GM12873 (cell line): ENCODE results near the gene KIAA1671.

Experiments used
- TF ChIP-seq, protein P1 (sequence below): IDR thresholded peaks from 2 replicates; pipeline ENCODE4 v1.5.1; 2012; ENCODE audit warnings: low read depth, mild to moderate bottlenecking, moderate library complexity, low read length, control low read depth; ENCODE audit not compliant: insufficient read depth; ENCODE audit errors: missing control alignments

Gene KIAA1671

DNA sequence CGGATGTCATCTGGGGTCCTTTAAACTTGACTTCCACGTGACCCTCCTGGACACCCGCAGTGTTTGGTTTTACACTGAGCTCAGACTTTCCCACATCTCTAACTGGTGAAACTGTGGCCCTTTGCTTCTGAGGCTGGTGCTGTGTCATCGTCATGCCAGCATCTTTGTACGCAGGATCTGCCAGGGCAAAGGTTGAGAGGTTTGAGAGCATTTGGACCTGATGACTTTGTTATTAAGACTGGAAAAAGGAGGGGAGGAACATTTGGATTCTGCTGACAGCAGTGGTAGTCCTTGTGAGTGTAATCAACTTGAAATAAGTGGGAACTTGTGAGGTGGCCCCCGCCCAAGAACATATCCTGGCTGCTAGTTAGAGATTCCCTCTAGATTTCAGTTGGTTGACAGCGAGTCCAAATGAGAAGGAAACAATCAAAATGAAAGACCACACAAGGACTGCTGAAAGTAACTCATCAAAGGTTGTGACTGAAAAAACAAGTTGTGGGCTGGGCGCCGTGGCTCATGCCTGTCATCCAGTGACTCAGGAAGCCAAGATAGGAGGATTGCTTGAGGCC is 102.5 kb downstream of the KIAA1671 start:
- TF ChIP-seq, protein P1, sequence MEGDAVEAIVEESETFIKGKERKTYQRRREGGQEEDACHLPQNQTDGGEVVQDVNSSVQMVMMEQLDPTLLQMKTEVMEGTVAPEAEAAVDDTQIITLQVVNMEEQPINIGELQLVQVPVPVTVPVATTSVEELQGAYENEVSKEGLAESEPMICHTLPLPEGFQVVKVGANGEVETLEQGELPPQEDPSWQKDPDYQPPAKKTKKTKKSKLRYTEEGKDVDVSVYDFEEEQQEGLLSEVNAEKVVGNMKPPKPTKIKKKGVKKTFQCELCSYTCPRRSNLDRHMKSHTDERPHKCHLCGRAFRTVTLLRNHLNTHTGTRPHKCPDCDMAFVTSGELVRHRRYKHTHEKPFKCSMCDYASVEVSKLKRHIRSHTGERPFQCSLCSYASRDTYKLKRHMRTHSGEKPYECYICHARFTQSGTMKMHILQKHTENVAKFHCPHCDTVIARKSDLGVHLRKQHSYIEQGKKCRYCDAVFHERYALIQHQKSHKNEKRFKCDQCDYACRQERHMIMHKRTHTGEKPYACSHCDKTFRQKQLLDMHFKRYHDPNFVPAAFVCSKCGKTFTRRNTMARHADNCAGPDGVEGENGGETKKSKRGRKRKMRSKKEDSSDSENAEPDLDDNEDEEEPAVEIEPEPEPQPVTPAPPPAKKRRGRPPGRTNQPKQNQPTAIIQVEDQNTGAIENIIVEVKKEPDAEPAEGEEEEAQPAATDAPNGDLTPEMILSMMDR: no peak

DNA sequence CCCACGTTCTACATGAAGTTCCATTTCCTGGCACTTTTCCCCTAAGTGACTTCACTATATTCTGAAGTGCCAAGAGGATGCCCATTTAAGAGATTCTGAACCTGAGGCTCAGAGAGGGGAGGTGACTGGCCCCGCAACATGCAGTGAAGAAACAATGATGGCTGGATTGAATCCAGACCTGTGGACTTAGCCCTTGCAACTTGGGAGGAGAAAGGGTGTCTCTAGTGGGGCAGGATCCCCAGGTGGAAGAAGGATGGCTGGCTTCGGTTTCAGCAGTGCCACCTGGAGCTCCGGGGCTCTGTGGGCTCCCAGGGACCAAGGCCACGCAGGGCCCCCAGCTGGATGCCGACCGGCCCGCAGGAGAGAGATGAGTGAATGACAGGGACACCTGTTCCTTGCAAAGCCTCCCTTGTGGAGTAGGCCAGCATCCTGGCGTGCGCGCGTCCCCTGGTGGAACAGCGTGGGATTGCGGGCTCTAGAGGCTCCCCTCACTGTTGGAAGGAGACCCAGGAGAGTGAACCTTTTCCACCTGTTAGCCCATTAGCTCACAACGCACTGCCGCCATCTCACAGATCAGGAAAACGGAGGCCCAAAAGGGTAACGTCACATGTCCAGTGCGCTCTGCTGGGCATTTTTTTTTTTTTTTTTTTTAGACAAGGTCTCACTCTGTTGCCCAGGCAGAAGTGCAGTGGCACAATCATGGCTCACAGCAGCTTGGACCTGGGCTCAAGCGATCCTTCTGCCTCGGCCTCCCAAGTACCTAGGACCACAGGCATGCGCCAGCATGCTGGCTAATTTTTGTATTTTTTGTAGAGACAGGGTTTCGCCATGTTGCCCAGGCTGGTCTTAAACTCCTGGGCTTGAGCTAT is 104.7 kb downstream of the KIAA1671 start:
- TF ChIP-seq, protein P1: peak; percentile 98

DNA sequence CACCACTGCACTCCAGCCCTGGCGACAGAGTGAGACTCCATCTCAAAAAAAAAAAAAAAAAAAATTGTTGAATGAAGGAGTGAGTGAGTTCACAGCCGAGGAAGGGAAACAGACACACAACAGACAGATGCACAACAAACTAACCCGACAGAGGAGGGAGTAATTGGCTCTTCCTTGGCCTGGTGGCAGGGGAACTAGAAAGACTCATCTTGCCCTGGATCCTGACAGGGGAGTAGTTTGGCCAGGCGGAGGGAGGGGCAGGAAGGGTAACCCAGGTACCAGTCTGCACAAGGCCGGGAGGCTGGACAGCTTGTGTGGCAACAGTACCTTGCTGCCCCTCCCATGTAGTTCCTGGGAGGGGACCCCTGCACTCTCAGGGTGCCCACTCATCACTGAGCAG is 106.9 kb downstream of the KIAA1671 start:
- TF ChIP-seq, protein P1: no peak

DNA sequence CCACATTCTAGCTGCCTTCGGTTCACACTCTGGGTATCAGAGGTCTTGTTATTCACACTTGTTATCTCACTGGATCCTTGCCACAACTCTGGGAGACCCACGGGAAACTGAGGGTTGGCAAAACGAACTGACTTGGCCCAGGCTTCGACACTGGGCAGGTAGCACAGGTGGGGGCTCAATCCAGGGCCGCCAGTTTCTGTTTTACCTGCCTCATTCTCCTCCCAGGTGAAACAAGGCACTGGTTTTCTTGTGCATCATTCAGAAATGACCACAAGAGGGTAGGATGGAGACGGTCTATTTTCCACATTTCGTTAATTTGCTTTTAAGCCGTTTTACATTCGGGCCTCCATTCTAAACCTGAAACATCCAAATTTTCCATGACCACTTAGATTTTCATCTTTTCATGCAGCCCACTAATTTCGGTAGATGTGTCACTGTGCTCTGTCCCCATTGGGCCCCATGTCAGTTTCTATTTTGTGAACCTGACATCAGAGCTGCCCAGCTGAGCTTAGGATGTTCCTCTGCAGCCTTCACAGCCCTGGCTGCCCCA is 108.1 kb downstream of the KIAA1671 start:
- TF ChIP-seq, protein P1: peak; percentile 48

DNA sequence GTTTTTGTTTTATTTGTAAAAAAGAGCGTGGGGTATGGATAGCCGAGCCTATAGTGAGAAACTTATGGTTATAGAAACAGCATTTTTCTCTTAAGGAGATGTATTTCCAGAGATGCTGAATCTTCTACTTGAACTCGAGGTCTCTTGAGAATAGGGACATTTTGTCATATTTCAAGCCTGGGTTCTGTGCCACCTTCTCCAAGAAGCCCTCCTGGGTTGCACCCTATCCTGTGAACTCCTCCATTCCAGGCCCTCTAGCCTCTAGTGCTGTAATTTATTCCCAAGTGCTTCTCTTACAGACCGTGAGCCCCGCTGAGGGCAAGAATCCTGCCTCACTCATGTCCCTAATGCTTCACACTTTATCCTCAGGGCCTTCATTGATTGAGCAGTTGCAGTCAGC is 108.6 kb downstream of the KIAA1671 start:
- TF ChIP-seq, protein P1: no peak

DNA sequence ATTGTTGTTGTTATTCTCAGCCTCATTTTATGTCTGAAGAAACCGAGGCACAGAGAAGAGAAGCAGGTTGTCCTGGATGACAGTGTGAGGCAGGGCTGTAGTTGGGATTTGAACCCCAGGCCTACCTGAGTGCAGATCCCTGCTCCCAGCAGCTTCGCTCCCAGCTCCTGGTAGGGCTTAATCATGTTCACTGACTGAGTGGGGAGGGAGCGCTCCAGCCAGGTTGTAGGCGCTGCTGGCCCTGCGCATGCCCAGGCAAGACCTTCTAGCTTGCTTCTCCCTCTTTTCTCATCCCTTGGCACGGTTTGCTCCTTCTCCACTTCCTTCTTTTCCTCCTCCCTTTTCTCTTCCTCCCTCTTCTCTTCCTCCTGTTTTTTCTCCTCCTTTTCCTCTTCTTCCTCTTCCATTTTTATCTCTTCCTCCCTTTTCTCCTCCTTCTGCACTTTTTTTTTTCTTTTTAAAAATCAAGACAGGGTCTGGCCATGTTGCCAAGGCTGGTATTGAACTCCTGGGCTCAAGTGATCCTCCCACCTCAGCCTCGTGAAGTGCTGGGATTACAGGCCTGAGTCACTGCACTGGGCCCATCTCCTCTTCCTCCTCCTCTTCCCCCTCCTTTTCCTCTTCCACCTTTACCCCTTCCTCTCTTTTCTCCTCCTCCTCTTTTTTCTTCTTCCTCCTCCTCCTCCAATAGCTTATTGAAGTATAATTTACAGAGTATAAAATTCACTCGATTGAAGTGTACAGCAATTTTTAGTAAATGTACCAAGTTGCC is 109.3 kb downstream of the KIAA1671 start:
- TF ChIP-seq, protein P1: no peak
